ENCODE measurements around the gene PPP1R10.

DNA sequence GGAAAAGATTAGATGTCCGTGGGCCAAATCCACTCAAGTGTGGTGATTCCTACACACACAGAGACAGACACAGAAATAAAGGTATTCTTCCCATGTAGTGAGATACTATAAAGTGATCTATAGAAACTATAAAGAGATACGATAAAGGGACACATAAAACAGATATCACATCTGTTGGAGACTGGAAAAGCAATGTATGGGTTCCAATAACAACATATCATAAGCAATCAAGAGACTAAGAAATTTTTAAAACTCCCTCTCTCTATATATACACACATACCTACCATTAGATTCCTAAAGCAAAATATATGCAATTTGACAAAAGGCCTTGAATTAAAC, 5.2 kb downstream of the PPP1R10 start:
- TF ChIP-seq, protein P1, sequence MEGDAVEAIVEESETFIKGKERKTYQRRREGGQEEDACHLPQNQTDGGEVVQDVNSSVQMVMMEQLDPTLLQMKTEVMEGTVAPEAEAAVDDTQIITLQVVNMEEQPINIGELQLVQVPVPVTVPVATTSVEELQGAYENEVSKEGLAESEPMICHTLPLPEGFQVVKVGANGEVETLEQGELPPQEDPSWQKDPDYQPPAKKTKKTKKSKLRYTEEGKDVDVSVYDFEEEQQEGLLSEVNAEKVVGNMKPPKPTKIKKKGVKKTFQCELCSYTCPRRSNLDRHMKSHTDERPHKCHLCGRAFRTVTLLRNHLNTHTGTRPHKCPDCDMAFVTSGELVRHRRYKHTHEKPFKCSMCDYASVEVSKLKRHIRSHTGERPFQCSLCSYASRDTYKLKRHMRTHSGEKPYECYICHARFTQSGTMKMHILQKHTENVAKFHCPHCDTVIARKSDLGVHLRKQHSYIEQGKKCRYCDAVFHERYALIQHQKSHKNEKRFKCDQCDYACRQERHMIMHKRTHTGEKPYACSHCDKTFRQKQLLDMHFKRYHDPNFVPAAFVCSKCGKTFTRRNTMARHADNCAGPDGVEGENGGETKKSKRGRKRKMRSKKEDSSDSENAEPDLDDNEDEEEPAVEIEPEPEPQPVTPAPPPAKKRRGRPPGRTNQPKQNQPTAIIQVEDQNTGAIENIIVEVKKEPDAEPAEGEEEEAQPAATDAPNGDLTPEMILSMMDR (conservative IDR thresholded peaks at IDR 0.05): no peak
- TF ChIP-seq EZH2 (IDR thresholded peaks at IDR 0.05; ENCODE audit: low read depth): no peak

Measured in PC-9 (cell line).